HEK293 (cell line): ENCODE results near the gene MTMR4.

Source experiments
- MYNN ChIP-seq: fragments of 450-650 bp; formaldehyde crosslinking; IDR thresholded peaks from 2 replicates; pipeline ENCODE4 v1.5.1; 2016; ENCODE audit warnings: missing biosample characterization, missing genetic modification characterization, borderline replicate concordance
- ZSCAN23 ChIP-seq: fragments of 450-650 bp; formaldehyde crosslinking; IDR thresholded peaks from 2 replicates; pipeline ENCODE4 v1.5.1; 2016; ENCODE audit warnings: missing biosample characterization, missing genetic modification characterization
- TF ChIP-seq, protein P1 (sequence below): fragments of 450-650 bp; formaldehyde crosslinking; optimal IDR thresholded peaks from 2 replicates; pipeline ENCODE3; 2016; ENCODE audit warnings: missing biosample characterization, mild to moderate bottlenecking, missing genetic modification characterization
- TF ChIP-seq, protein P2 (sequence below): fragments of 450-650 bp; formaldehyde crosslinking; IDR thresholded peaks from 2 replicates; pipeline ENCODE4 v1.5.1; 2016; ENCODE audit warnings: missing biosample characterization, missing genetic modification characterization
- TF ChIP-seq, protein P3 (sequence below): fragments of 450-650 bp; formaldehyde crosslinking; IDR thresholded peaks from 2 replicates; pipeline ENCODE4 v1.5.1; 2016; ENCODE audit warnings: missing biosample characterization, missing genetic modification characterization

DNA sequence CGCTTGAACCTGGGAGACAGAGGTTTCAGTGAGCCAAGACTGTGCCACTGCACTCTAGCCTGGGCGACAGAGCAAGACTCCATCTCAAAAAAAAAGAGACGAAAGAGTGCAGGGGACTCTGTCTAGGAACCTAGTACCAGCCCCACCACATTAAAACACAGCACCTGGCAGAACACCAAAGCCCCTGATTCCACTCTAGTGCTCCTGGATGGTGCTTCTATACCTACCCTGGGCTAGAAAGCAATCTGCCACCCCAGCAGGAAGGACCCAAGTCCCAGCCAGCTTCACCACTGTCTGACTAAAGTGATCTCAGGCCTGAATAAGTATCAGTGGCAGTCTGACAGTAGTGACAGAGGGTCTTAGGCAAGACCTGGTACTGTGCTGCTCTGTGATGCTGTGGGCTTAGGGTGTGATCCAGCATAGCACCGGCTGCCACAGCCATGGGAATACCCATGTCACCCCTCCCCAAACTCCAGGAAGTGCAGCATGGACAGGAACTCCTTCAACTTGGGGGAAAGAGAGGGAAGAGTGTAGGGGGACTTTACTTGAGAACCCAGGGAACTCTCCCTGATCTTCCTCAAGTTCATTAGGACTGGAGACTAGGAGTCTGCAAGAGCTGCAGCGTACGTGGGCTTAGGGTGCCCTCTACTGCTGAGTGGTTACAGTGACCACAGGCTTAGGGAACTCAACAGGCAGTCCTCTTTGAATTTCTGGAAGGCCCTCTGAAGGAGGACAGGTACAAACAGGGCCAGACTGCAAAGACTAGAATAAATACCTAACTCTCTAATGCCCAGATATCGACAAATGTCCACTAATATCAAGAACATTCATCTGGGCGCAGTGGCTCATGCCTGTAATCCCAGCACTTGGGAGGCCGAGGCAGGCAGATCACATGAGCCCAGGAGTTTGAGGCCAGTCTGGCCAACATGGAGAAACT is 67.1 kb downstream of the MTMR4 start:
- TF ChIP-seq, protein P1, sequence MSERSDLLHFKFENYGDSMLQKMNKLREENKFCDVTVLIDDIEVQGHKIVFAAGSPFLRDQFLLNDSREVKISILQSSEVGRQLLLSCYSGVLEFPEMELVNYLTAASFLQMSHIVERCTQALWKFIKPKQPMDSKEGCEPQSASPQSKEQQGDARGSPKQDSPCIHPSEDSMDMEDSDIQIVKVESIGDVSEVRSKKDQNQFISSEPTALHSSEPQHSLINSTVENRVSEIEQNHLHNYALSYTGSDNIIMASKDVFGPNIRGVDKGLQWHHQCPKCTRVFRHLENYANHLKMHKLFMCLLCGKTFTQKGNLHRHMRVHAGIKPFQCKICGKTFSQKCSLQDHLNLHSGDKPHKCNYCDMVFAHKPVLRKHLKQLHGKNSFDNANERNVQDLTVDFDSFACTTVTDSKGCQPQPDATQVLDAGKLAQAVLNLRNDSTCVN, result peak; percentile 14
- TF ChIP-seq, protein P2, sequence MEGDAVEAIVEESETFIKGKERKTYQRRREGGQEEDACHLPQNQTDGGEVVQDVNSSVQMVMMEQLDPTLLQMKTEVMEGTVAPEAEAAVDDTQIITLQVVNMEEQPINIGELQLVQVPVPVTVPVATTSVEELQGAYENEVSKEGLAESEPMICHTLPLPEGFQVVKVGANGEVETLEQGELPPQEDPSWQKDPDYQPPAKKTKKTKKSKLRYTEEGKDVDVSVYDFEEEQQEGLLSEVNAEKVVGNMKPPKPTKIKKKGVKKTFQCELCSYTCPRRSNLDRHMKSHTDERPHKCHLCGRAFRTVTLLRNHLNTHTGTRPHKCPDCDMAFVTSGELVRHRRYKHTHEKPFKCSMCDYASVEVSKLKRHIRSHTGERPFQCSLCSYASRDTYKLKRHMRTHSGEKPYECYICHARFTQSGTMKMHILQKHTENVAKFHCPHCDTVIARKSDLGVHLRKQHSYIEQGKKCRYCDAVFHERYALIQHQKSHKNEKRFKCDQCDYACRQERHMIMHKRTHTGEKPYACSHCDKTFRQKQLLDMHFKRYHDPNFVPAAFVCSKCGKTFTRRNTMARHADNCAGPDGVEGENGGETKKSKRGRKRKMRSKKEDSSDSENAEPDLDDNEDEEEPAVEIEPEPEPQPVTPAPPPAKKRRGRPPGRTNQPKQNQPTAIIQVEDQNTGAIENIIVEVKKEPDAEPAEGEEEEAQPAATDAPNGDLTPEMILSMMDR (tag by site-specific recombination), result peak; percentile 93
- TF ChIP-seq MYNN (tag by site-specific recombination) (no peak), ZSCAN23 (tag by site-specific recombination) (no peak)
- TF ChIP-seq, protein P3, sequence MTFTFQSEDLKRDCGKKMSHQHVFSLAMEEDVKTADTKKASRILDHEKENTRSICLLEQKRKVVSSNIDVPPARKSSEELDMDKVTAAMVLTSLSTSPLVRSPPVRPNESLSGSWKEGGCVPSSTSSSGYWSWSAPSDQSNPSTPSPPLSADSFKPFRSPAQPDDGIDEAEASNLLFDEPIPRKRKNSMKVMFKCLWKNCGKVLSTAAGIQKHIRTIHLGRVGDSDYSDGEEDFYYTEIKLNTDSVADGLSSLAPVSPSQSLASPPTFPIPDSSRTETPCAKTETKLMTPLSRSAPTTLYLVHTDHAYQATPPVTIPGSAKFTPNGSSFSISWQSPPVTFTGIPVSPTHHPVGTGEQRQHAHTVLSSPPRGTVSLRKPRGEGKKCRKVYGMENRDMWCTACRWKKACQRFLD (tag by site-specific recombination), result no peak
